ENCODE data around the gene FXN.
"Not testable (repeated sequence)": the region's sequence is repeated elsewhere in the genome, so short reads cannot be mapped to it uniquely, and the experiment has no call there.

FXN gene

DNA sequence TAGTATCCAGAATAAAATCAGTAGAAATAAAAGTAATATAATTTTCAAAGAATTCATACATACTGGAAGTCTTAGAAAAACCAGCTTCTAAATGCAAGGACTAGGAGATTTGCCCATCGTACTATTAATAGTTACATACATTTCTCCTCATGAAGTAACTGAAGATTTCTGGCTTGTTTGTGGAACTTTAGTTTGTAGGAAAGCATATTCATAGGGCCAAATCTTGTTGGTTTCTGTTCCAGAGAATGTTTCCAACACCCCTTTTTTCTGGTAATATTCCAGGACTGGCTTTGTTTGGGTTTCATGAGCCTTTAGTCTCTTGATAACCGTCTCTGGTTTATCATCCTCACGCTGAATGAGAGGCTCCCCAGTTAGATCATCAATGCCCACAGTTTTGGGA is 72.2 kb downstream of the FXN start:
- no peak for DNase-seq

DNA sequence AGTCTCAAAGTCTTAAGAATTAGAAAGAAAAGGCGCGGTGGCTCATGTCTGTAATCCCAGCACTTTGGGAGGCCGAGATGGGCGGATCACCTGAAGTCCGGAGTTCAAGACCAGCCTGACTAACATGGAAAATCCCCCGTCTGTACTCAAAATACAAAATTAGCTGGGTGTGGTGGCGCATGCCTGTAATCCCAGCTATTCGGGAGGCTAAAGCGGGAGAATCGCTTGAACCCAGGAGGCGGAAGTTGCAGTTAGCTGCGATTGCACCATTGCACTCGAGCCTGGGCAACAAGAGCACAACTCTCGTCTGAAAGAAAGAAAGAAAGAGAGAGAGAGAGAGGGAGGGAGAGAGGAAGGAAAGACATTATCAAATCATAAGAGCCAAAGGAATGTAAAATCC is 73.2 kb downstream of the FXN start:
- DNase-seq = not testable (repeated sequence)

DNA sequence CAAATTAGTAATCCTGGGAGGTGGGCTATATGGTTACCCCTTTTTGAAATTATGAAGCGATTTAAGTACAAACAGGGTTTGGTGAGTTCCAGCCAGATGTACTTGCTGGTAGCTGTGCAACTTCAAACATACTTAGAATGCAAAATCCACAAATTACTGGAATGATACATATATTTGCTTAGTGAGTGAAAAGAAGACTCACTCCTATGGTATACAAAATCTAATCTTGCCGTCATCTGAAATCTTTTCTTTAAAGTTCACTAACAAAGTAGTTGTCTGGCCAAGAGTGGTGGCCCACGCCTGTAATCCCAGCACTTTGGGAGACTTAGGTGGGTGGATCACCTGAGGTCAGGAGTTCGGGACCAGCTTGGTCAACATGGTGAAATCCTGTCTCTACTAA is 73.6 kb downstream of the FXN start:
- DNase-seq = no peak

DNA sequence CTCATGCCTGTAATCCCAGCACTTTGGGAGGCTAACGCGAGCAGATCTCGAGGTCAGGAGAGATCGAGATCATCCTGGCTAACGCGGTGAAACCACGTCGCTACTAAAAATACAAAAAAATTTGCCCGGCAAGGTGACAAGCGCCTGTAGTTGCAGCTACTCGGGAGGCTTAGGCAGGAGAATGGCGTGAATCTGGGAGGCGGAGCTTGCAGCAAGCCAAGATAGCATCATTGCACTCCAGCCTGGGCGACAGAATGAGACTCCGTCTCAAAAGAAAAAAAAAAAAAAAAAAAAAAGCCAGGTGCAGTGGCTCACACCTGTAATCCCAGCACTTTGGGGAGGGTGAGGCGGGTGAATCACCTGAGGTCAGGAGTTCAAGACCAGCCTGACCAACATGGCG is 77.1 kb downstream of the FXN start:
- not testable (repeated sequence) for DNase-seq

DNA sequence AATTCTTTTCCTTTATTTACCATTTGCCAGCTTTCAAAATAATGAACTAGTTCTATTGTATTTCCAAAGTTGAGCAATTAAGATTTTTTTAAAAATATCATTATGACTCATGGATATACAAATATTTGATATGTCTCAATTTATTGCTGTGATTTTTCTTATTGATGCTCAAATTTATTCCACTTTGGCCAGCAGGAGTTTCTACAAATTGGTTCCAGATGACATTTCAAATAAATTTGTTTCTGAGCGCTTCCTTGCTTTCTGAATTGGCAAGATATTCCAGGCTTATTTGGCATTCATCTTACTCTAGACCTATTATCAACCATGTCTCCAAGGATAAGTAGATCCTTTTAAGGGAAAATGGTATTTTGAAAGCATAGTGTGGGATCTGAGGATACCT is 80.1 kb downstream of the FXN start:
- no peak for DNase-seq

DNA sequence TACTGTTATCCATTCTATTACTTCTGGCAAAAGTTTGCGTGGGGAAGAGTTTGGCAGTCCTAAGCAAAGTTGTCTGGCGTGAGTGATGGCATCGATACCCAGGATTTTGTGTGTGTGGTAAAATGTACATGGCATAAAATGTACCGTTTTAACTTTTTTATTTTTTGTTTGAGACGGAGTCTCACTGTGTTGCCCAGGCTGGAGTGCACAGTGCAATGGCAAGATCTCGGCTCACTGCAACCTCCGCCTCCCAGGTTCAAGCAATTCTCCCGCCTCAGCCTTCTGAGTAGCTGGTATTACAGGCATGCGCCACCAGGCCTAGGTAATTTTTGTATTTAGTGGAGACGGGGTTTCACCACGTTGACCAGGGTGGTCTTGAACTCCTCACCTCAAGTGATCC is 83.1 kb downstream of the FXN start:
- no peak for DNase-seq

DNA sequence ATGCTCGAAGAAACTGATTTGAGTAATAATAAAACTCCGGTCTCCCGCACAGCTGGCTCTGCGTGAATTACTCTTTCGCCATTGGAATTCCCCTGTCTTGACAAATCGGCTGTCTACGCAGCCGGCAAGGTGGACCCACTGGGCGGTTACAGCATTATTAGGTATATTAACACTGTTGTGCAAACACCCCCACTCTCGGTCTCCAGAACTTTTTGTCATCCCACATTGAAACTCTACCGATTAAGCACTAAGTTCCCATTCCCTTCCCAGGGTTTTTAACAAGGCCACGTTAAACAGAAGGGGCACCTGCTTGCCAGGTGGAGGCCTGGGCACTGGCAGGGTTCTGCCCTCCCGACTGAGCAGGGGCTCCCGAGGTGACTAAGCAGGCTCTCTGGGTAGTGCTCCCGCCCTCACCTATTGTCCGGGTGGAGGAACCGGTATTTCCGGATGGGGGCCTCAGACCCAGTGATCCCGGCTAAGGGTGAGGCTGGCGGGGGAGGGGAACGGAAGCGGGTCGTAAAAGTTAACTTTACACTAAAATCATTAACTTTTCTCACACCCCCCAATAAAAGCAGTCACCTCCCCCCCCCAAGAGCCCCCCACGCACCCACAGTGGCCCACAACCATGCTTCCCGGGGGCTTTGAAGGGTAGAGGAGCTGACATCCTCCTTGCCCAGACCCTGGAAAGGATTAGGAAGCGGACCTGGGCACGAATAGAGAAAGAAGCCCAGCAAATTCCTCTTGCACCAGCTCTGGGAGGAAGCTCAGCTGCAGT is 85.0 kb downstream of the FXN start:
- DNase-seq = peak; percentile 26

DNA sequence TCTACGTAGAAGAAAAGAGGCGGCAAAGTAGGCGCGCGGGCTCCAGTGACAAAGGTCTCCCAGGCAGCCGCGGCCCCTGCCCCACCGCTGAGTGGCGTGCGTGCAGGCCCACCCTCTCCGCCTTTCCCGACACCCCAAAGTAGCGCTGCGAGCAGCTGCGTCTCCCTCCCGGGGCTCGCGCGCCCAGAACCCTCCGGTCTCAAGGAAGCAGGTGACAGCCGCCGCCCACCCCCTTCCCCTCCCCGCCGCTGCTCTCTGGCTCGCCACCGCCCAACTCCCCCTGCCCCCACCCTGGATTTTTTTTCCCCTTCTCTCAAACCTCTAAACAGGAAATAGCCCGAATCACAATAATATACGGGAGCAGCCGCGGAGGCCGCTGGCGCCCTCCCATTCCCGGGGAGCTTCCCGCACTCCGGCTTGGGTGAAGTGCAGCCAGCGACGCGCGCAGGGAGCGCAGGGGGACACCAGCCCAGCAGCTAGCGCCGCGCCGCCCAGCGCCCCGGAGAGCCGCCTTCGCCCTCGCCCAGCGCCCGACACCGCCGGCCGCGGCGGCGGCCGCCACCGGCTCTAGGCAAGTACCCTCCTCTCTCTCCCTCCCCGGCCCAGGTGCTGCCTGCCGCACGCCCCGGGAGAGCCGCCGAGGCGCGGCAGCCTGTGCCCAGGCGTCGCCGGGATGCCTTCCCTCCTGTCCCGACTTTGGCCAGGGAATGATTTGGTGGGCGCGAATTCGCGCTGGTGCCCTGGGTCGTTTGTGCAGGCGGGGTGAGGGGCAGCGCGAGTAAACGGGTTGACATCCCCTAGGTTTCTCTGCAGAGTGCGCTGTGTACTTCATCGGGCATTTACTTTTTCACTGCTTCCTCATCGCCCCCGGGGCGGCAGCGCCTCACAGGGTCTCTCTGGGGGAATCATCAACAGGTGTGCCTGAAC is 85.9 kb downstream of the FXN start:
- peak; percentile 41 for DNase-seq

DNA sequence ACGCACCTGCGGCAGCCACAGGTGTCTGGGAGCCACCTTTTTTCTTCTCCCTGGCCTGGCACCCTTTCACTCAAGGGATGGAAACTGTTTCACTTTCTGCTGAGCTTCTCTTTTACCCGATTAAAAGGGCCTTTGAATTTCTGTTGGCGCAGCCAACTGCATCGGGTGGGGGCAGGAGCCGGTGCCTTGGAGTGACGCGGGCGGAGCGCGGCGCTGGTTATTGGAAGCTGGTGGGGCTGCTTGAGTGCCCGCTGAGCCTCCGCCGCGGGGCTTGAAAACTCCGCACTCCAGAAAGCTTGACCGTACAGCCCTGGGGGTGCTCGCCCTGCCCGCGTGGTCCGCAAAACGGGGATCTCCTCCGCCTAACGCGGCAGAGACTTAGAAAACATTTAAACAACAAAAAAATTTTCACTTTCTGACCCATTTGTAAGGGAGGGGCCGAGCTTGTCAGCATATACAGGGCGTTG is 86.6 kb downstream of the FXN start:
- DNase-seq = peak; percentile 57

DNA sequence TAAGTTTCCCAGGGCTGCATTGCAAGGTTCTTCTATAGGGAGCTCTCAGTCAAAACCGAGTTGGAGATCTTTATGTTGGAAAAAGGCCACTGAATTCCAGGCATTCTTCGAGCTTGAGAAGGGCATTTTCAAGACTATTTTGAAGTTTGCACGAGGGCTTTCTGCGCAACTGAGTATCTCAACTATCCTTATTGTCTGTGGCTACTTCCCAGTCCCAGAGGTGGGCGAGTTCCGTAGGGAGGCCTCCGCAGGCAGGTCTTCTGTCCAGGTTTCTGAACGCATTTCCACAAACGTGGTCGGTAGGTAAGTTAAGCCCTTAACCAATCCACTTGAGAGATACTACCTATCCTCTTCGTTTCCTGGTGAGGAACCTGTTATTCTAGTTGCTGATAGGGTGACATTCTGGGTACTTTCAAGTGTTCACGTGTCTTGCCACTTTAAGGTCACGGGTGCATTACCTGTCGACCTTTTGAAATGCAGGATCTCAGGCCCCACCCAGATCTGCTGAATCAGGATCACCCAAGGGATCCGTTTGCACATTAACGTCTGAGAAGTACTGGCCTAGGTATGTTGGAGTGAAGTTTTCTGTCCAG is 87.1 kb downstream of the FXN start:
- DNase-seq = no peak

DNA sequence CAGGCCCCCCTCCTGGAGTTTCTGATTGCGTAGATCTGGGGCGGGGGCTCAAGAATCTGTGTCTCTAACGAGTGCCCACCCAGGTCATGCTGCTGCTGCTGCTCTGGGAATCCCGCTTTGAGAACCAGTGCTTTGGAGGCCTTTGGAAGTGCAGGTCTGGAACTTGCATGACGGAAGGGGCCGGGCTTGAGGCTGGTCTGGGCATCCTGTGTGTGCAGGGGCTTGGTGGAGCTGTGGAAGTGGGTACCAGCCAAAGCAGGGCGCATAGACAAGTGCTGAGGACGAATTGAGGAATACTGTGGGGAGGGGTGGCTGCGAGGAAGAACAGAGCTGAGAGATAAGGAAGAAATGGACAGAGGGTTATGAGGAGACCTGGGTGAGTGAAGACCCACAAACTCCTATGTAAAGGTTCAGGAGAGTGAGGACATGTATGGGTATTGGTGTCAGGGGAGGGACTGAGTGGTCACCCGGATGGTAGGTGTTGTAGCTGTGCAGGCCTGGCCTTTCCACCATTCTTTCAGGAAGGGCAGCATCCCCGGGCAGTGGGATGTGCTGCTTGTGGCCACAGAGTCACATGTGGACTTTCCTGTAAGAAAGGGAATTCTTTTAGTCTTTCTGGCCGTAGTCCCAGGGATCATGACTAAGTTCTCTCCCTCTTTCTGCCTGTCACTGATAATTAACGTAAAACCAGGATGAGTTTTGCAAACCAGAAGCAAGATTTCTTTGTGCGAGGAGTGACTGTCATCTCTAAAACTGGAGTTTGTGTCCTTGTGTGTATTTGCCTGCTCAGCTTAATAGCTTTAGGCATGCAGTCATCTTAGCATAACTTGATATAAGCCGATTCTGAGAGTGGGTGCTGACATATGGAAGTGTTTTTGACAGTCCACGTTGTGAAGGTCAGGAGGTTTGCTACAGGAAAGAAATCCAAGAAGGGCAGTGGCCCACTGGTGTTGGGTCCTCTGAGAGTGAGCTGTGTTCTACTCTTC is 95.2 kb downstream of the FXN start:
- no peak for DNase-seq

DNA sequence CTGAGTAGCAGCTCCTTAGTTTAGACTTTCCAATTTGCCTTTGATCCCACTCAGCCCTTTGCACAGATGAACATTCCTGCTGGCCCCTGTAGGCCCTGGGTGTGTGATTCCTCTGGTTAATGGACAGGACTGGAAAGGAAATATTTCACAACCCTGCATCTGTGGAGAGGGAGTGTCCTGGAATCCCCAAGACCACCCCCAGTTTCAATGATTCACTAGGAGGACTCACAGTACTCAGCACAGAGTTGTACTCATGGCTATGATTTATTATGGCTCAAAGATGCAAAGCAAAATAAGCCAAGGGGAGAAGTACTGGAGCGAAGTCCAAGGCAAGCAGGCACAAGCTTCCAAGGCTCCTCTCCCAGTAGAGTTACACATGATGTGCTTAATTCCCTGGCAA is 96.1 kb downstream of the FXN start:
- no peak for DNase-seq

DNA sequence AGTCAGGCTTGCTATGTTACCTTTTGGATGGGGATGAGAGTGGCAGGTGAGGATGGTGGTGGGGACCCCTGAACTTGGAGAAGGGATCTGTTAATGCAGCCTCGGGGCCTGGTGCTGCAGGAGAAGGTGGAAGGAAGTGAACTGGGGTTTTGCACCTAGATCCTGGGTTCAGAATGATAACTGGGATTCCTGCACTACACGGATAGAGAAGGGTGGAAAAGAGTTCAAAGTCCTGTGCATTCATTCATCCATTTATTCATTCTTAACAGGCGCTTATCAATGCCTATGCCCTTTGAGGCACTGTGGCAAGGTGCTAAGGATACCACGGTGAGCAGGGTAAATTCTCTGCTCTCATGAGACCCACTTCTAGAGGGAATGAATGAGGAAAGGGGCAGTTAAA is 96.8 kb downstream of the FXN start:
- DNase-seq = no peak

DNA sequence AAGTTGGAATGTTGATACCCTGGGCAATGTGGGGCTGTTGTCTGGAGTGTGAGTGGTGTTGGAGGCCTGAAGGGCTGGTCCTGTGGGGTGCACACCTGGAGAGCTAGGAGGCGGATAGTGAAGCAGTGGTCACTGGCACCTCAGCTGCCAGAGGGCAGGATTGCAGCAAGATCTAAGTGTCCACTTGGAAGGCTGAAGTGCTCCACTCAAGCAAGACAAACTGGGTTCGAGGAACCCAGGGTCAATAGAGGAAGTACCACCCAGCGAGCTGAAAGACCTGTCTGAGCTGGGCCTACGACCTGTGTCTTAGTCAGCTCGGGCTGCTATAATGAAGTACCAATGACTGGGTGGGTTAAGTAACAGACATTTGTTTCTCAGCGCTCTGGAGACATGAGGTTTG is 98.9 kb downstream of the FXN start:
- DNase-seq = no peak

DNA sequence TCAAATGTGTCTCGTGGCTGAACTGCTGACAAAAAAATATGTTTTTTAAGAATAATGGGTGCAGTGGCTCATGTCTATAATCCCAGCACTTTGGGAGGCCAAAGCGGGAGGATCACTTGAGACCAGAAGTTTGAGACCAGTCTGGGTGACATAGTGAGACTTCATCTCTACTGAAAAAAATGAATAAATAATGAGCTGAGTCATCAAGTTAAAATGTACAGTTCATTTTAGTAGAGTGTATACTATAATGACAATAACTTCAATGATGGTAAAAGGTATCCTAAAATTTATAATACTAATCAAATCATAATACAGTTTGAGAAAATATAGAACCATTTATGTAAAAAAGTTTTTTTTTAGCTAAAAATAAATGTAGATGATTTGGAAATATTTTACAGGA is 100.6 kb downstream of the FXN start:
- no peak for DNase-seq

DNA sequence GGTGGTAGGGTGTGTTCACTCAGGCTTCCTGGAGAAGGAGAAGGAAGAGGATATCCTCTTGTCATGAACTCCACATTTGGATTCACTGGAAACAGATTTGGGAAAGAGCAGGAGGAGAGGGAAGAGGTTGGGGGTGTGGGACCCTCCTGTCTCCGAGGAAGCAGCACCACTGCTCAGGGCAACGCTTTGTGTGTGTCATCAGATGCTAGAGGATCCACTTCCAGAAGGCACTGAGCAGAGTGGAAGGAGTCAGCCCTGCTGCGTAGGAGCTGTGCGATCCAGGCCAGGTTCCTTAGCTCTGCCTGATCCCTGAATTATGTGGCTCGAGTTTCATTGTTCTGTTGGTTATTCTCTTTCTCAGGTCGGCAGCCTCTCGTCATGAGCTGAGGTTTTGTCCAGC is 101.2 kb downstream of the FXN start:
- DNase-seq = no peak

DNA sequence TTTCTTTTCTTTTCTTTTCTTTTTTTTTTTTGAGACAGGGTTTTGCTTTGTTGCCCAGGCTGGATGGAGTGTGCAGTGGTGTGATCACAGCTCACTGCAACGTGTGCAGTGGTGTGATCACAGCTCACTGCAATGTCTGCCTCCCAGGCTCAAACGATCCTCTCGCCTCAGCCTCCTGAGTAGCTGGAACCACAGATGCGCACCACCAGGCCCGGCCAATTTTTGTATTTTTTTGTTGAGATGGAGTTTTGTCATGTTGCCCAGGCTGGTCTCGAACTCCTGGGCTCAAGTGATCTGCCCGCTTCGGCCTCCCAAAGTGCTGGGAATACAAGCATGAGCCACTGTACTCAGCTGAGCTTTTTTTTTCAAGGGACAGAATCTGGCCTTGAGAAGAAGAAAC is 101.8 kb downstream of the FXN start:
- no peak for DNase-seq

DNA sequence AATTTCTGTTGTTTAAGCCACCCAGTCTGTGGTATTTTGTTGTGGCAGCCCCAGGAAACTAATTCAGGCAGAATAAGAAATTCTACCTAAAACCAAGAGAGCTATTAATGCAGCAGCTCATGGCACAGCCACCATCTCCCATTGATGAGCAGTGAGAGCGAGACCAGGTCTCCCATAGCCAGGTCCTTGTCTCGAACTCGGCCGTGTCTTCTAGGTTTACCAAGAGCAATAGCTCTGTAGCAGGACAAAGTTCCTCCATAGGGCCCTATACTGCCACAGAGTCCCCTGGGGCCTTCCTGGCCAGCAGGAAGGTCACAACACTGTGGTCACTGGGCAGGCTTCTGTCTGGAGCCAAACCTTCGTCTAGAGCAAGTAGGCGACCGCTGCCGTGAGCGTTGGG is 104.0 kb downstream of the FXN start:
- no peak for DNase-seq

DNA sequence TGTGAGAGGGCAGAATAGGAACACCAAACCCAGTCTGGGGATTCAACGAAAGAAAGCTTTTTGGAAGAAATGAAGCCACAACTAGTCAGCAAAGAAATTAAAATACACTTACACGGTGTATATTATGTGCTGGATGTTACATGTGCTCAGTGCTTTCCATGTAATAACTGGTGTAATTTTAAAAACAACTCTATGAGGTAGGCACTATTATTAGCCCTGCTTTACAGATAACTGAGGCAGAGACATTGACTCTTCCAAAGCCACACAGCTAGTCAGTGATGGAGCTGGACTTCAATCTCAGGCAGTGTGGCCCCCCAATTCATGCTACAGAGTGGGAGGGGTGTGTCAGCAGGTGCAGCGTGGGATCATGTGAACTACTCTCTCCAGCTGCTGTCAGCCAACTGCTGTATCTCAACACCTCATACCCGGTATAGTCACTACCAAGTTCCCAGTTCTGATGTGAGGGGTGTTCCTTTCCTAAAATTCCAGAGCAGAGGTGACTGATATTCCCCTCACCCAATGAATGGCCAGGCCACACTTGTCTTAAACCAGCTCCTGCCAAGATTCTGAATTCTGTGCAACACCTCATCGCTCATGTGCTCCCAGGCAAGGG is 104.7 kb downstream of the FXN start:
- DNase-seq = no peak

DNA sequence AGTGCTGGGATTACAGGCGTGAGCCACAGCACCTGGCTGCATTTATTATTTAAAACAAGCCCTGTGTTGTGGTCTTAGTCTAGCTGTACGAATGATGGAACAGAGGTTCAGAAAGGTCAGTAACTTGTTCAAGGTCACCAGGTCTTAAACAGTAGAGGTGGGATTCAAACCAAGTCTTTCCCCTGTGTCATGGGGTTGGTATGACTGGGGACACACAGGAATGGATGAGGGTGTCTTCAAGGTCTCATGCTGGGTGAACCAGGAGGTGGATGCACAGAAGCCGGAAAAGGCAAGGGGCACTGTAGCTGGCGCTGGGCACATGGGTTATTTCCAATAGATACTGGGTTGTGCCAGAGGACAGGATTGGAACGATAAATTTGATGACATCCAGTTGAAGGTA is 106.3 kb downstream of the FXN start:
- no peak for DNase-seq

DNA sequence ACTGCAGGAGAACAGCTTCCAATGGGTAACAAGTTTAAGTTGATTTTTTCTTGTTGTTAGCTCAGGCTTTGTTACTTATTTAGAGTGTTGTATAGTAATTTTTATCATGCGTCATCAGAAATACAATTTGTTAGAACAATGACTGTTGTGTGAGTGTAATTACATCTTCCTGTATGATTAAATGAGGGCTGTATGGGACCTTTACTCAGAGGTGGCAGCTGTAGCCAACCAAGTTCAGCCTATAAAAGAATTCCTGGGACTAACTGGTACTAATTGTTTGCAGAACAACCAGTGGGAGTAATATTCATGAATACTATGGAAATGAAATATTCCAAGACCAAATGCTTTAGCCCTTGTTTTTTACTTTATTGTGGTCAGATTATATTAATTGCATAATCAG is 107.7 kb downstream of the FXN start:
- no peak for DNase-seq

DNA sequence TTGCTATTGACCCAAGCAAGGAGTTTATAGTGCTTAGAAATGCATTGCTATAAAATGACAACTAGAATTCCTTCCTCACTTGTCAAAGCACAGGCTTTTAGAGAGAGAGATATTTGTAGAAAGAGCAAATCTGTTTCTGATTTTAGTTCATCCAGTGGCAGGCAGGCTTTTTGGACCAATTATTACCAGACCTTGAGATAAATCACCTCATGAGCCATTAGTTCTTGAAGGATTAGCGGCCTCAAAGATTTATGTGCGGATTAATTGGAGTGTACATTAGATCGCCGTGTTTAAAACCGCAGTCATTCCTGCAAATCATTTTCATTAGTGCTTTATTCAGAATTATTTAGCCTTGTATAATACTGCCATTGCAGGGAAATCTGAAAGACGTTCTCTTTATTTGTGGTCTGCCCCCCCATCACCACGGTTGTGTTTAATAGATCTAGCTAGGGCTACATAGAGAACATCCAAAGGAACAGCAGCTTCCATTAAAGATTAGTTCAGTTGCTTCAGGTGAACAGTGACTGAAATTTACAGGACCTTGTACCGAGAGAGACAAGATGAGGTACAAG is 109.7 kb downstream of the FXN start:
- no peak for DNase-seq
